GM21515 (cell line): ENCODE measurements around the gene OR2AG1.

Experiments used
- ATAC-seq: cut with Tn5 transposase; IDR thresholded peaks from one replicate; pipeline ENCODE4 v1.9.1; 2021; ENCODE audit not compliant: unreplicated experiment

The OR2AG1 gene

GRCh38 chr11:6782720-6783119, at the start of gene OR2AG1:
Gene OR2AG1 (plus strand): TSS chr11:6783020. CDS start chr11:6785038, 2,018 bp downstream.
- no peak for ATAC-seq

- ATAC-seq: no peak
These were observed 49.2 kb upstream of the OR2AG1 start for GRCh38 chr11:6733326-6734275.

- no peak for ATAC-seq
These were observed 48.2 kb upstream of the OR2AG1 start for GRCh38 chr11:6734616-6735015.

GRCh38 chr11:6735306-6735705, 47.5 kb upstream of the OR2AG1 start:
- ATAC-seq: no peak

DNA sequence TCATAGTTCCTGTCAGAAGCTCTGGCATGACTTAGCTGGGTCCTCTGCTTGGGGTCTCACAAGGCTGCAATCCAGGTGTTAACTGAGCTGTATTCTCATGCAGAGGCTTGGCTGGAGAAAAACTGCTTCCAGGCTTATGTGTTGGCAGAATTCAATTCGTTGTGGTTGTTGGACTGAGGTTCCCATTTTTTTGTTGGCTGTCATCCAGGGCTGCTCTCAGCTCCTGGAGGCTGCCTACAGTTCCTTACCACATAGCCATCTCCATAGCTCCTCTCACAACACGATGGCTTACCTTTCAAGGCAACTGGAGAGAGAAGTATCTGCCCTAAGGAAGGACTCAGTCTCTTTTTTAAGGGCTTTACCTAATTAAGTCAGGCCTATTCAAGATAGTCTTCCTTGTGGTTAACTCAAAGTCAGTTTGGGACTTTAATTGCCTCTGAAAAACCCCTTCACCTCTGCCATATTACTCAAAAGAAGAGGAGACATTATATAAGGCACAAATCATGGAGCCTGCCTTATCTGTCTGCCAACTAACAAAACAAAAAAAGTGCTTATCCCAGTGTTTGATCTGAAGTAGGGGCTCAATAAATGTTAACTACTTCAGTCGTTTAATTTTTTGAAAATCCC, 46.2 kb upstream of the OR2AG1 start:
- ATAC-seq: no peak

- ATAC-seq: peak; percentile 69
These were observed 44.9 kb upstream of the OR2AG1 start for GRCh38 chr11:6737872-6738466.

DNA sequence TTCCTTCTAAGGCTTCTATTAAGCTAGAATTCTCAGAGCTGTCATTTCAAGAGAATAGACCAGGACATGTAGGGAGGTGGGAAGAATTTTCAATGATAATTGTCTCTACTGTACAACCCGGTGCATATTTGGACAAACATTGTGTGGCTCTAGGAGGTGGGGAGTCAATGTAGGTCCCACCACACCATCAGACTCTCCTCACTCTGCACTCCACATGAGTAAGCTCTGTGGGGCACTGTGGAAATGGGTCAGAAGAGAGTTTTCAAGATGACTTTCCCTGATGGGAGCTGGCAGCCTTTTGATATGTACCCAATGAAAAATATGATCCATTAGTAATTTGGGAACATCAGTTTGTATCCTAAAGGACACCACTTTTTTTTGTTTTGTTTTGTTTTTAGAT, 44.2 kb upstream of the OR2AG1 start:
- ATAC-seq: no peak

GRCh38 chr11:6742260-6742659, 40.6 kb upstream of the OR2AG1 start:
- ATAC-seq: no peak

DNA sequence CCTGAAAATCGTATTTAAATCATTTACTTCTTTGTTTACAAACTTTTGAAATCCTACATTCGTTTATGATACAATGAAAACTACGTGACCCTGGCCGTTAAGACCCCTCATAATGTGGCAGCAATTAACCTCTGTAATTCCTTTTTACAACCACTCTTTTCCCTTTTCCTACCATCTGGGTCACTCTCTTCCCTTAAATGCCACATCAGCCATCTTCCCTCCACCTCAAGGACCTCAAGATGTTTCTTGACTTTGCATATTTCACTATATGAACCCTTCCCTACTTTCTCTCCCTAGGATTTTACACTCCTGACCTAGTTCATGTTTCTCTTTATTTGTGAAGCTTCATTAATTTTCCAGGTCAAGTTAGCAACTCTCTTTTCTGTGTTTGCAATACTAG, 37.8 kb upstream of the OR2AG1 start:
- ATAC-seq: no peak

GRCh38 chr11:6745465-6746015, 37.3 kb upstream of the OR2AG1 start:
- peak; percentile 54 for ATAC-seq

DNA sequence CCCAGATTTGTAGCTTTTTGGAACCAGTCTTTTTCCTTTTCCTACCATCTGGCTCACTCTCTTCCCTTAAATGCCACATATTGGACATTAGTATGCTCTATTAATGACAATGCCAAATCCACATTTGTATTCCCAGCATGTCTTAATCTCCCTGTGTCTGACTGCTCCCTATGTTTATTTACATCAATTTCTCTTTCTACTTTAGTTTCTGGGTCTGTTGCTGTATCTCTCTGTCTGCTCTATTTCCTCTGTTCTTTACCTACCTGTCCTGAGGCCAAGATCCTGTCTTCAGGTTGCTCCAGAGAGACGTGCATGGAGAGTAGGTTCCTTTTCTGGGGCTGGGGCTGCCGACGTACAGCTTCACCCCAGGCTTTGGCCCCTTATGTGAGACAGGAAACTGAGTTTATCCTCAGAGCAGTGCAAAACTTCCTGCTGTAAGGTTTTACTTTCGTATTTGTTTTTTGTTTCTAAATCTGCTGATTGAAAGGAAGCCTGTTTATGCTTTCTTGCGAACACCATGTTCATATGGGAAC, 36.7 kb upstream of the OR2AG1 start:
- peak; percentile 86 for ATAC-seq

- no peak for ATAC-seq
These were observed 36.2 kb upstream of the OR2AG1 start for GRCh38 chr11:6746626-6747025.

DNA sequence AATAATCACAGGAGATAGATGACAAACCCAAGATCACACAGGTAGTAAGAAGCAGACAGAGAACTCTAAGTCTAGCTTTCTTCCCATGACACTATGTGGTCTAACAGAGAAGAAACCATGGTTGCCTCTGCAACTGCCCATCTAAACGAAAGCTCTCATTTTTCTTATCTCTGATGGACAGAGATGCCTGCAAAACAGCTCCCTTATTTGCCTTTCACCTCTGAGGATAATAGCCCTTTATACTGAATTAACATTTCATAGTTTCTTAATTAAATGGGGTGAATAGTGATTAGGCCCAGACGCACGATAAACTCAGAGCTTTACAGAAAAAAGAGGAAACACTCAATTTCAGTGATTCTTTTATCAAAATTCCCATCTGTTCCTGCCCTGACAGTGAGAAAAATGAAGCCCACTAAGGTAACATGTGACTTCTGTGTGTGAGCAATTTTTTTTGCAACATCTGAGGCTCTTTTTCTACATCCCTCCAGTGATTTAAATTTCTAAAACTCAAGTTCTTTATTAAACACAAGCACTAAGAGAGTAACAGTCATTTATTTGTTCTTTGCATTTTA, 35.6 kb upstream of the OR2AG1 start:
- ATAC-seq: no peak

DNA sequence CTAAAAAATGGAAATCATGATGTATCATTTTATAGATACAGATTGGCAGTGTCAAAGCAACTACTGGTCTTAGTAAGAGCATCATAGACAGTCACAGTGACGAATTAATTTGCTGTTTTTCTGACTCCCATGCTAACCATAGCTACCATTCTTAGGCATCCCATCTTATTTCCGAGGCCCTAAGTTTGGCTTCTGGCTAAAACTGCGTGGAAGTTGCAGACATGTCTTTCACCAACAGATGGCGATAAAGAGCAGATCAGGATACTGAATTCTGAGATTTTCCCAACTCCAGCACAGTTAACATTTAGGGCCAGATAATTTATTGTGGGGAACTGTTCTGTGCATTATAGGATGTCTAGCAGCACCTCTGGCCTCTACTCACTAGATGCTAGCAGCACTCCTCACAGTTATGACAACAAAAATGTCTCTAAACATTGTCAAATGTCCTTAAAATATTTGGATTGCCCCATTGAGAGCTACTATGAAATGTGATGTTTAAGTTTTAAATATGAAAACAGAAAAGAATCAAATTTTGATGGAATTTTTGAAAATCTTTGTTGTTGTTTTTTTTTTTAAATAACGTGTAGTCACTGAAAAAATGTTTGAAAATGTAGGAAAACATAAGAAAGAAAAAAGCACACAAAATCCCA, 27.4 kb upstream of the OR2AG1 start:
- no peak for ATAC-seq

GRCh38 chr11:6755953-6756347, 26.9 kb upstream of the OR2AG1 start:
- ATAC-seq: no peak

DNA sequence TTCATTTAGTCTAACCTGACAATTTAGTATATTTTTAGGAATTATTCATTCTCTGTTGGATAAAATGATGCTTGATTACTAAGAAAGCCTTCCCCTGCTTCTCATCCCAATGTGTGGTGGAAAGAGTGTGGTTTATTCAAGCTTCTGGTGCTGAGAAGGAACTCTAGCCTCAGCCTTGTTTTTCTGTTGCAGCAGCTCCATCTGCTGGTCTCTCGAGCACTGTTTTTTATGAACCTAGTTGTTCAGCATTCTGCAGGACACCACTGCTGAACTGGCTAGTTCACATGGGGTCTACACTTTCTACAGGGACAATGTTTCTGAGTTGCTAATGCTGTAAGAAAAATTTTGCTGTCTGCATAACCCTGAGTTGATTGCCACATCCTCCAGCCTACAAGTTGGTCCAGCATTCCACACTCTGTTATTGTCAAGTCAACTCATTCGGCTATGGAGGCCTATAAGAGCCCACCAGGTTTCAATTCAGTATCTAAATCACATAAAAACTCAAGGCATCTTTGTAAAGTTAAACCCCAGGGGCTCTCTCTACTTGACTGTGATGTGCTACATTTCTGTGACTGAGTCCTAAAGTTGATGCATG, 25.4 kb upstream of the OR2AG1 start:
- ATAC-seq: peak; percentile 79

- ATAC-seq: peak; percentile 93
These were observed 10.6 kb upstream of the OR2AG1 start, which contains the start of gene OR2AG2 for GRCh38 chr11:6771926-6772893. Gene OR2AG2 (minus strand): TSS chr11:6771976. CDS start chr11:6768957, 3,019 bp downstream.

- no peak for ATAC-seq
These were observed 4.3 kb upstream of the OR2AG1 start for GRCh38 chr11:6778518-6778917.

- no peak for ATAC-seq
These were observed 2.0 kb upstream of the OR2AG1 start for GRCh38 chr11:6780829-6781228.
